SKM-1 treated with dmso at 0.1 percent for 144 hours (cell line): ENCODE measurements around the gene SMAD6.

ENCODE experiments used
- DNase-seq: peaks from one replicate; lab custom pipeline; 2025; ENCODE audit not compliant: unreplicated experiment; lab: John Stamatoyannopoulos, UW

Gene SMAD6

GRCh38 chr15:66773129-66773873 is 71.3 kb downstream of the SMAD6 start:
- DNase-seq = no peak

GRCh38 chr15:66774001-66774814 is 72.2 kb downstream of the SMAD6 start:
- DNase-seq = peak; percentile 14

GRCh38 chr15:66775127-66776105 is 73.4 kb downstream of the SMAD6 start:
- DNase-seq = no peak

GRCh38 chr15:66777054-66777453 is 75.0 kb downstream of the SMAD6 start:
- no peak for DNase-seq

- no peak for DNase-seq
Observed at GRCh38 chr15:66777596-66778313, 75.7 kb downstream of the SMAD6 start.

GRCh38 chr15:66778314-66778665 is 76.3 kb downstream of the SMAD6 start:
- no peak for DNase-seq

GRCh38 chr15:66778716-66779115 is 76.7 kb downstream of the SMAD6 start:
- DNase-seq = no peak

GRCh38 chr15:66779331-66780009 is 77.4 kb downstream of the SMAD6 start:
- DNase-seq = no peak

GRCh38 chr15:66780172-66780972 is 78.3 kb downstream of the SMAD6 start:
- no peak for DNase-seq

- no peak for DNase-seq
Observed at GRCh38 chr15:66780973-66781718, 79.1 kb downstream of the SMAD6 start.

- DNase-seq = no peak
Observed at GRCh38 chr15:66782785-66783184, 80.7 kb downstream of the SMAD6 start.

- DNase-seq = no peak
Observed at GRCh38 chr15:66783314-66783713, 81.3 kb downstream of the SMAD6 start.

- no peak for DNase-seq
Observed at GRCh38 chr15:66783725-66784124, 81.7 kb downstream of the SMAD6 start.

GRCh38 chr15:66784174-66784573 is 82.1 kb downstream of the SMAD6 start:
- no peak for DNase-seq

GRCh38 chr15:66785637-66786036 is 83.6 kb downstream of the SMAD6 start:
- no peak for DNase-seq

GRCh38 chr15:66786222-66786621 is 84.2 kb downstream of the SMAD6 start:
- DNase-seq = no peak

GRCh38 chr15:66786708-66787488 is 84.9 kb downstream of the SMAD6 start:
- no peak for DNase-seq

- DNase-seq = no peak
Observed at GRCh38 chr15:66787489-66787871, 85.4 kb downstream of the SMAD6 start.
